AG20443 (cell line): ENCODE measurements around the gene AGAP2.

Source experiments
- DNase-seq: peaks from one replicate; pipeline ENCODE4 v3.0.0; 2012; ENCODE audit warnings: low spot score, mixed read lengths

AGAP2 gene

GRCh38 chr12:57767305-57767698, 28.8 kb upstream of the AGAP2 start:
- DNase-seq = no peak

DNA sequence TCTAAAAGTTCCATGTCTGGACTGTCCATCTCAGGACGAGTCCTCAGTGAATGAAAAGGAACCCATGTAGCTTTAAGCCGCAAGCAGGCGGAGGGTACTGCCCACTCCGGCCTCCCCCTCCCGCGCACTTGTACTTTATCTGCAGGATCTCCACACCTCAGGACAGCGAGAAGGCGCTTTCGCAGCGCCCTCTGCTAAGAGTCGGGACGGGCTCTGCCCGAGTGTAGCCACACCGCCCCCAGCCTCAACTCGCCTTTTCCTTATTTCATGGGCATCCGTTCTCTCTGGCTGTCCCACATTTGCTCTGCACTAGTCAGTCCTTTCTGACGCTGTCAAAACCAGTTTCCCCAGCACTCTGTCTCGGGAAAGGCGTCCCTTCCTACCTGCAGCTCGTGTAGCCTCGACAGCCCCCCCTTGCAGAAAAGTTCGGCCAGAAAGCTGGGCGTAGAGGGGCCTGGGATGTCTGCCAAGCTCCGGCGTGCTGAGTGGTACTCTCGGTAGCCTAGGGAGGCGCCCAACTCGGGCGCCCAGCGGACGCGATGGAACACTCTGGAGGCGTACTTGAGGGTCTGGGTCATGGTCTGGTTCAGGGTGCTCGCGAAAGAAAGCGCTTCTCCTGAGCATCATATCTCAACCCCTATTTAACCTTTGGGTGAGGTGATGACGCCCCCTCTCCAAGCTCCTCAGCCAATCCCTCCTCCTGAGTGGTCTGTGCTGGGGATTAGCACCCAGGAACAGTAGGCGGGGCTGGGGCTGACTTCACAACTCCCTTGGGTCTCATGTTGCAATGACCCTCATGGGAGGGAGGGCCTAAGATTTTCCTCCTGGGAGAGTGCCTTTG, 28.1 kb upstream of the AGAP2 start, which contains the start of gene CYP27B1:
Gene CYP27B1 (minus strand): TSS at position 615 of the 841 bp plus-strand sequence. CDS start 37 bp downstream, at position 578.
- no peak for DNase-seq

DNA sequence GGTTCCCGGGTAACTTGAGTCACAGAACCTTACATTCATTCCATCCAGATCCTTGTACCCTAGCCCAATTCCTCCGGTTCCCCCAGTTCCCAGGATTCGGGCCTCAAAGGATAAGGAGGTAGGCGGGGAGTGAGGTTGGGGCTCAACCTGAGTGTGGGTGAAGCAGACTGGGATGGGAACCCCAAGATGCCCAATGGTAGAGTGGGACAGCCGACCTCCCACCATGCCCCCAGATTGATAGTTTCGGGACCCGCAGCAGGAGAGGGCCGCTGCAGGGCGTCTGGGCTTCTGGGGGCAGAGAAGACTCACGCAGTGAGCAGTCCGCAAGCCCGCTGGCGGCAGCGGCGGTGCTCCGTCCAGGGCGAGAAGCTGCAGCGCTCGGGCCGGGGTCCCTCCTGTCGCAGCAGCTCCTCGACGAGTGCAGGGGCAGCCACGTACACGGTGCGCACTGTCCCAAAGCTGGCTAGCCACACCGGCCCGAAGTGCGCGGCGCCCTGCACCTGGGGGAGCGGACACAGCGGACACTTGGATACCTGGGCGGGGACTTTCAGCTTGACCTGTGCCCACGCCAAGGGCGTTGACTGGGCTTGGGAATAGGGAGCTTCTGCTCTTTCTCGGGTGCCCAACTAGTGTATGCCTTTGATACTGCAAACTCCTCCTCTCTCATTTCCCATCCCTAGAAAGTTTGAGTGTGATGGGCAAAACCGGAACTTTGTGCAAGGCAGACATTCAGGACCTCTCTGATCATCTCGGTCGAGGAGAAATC, 27.3 kb upstream of the AGAP2 start:
- no peak for DNase-seq

GRCh38 chr12:57765003-57765697, 26.6 kb upstream of the AGAP2 start:
- peak; percentile 59 for DNase-seq

GRCh38 chr12:57764662-57765002, 26.1 kb upstream of the AGAP2 start:
- DNase-seq = no peak

GRCh38 chr12:57763881-57764661, 25.5 kb upstream of the AGAP2 start:
- DNase-seq = no peak

DNA sequence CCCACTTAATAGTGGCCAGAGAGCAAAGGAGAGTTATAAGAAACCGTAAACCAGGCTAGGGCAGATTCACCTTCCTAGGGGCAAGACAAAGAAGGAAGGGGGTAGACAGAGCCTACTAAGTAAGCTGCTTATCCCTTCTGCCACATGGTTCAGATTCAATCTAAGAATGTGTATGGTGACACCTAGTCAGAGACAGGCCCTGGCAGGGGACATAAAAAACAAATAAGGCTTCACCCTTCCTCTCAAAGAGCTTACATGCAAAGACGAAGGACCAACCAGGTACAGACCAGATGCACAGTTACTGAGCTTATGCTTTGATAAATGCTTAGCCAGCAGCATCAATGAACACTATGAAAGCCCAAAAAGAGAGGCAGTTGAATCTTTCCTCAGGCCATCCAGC, 23.9 kb upstream of the AGAP2 start:
- no peak for DNase-seq

DNA sequence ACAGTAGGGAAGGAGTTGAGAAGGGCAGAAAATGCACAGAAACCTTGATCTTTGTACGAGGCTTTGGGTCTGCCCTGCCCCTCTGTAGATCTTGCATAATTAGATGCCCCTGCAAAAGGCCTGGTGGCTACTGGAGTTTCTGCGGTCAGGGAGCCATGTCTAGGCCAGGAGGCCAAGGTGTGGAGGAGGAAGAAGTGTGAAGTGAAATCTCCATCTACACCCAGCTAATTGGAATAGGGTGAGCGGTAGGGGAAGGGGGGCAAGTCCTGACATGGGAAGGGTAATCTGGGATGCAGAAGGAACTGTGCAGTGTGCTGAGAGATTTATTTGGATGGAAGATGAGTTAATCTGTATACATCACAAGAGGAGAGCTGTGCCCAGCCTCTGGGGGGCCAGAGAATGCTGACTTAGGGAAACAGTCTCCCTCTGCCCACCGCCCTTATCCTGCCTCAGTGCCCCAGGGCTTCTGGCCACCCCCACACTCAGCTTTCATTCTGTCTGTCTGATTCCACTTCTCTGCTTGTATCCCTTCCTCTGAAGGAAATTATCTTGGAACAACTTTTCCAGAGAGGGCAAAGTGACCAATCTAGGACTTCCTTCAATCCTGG, 23.0 kb upstream of the AGAP2 start:
- DNase-seq = no peak

DNA sequence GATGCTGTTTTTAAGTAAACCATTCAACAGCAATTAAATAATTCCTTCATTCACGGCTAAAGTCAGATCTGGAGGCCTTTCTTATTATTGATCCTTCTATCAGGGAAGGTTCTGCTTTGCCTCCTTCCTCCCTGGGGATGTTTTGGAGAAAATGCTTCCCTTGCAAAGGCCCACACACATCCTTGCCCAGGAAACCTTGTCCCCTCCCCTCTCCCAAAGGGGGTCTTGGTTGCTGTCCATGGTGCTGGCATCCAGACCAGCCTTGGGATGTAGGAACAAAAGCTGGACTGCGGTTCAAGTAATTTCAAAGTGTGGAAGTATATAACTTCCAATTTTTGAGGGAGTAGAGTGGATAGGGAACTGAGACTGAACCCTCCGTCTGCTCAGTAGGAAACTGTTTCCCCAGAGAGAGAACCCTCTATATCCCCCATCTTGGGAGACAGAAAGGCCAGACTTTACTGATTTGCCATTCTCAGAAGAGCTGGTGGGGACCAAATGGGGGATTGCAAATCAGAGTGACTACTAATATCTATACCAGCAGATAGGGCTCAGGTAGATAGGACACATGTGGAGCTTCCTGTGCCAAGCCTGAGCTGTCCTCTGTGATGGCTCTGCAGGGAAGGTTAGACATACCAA, 21.9 kb upstream of the AGAP2 start:
- no peak for DNase-seq

- no peak for DNase-seq
Measured at GRCh38 chr12:57759360-57759980, 20.9 kb upstream of the AGAP2 start.

DNA sequence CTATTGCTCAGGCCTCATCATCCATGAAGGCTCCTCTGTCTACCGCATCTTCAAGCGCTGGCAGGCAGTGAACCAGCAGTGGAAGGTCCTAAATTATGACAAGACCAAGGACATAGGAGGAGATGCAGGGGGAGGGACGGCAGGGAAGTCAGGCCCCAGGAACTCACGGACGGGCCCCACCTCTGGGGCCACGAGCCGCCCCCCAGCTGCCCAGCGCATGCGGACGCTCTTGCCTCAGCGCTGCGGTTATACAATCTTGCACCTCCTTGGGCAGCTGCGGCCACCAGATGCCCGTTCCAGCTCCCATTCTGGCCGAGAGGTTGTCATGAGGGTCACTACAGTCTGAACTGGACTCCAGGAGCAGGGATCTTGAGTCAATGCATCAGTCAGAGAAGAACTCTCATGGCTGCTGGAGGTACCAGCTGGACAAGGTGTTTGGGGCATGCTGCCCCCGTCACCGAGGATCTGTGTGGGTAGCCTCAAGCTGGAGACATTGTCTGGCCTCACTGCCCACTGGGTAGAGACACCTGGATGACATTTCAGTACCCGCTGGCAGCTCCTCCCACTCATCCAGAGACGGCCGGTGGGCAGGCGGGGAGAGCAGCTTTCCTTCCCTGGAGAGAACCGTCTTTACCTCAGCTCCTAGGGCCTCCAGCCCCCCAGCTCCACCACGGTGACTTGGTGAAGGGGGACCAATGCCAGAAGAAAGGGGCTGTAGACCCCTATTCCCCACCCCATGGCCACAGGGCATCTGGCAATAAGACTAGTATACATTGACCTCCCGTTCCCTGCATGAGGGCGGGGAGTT, 20.2 kb upstream of the AGAP2 start:
- no peak for DNase-seq

GRCh38 chr12:57757771-57758170, 19.2 kb upstream of the AGAP2 start:
- DNase-seq = no peak

- no peak for DNase-seq
Measured at GRCh38 chr12:57756406-57757341, 18.1 kb upstream of the AGAP2 start.

DNA sequence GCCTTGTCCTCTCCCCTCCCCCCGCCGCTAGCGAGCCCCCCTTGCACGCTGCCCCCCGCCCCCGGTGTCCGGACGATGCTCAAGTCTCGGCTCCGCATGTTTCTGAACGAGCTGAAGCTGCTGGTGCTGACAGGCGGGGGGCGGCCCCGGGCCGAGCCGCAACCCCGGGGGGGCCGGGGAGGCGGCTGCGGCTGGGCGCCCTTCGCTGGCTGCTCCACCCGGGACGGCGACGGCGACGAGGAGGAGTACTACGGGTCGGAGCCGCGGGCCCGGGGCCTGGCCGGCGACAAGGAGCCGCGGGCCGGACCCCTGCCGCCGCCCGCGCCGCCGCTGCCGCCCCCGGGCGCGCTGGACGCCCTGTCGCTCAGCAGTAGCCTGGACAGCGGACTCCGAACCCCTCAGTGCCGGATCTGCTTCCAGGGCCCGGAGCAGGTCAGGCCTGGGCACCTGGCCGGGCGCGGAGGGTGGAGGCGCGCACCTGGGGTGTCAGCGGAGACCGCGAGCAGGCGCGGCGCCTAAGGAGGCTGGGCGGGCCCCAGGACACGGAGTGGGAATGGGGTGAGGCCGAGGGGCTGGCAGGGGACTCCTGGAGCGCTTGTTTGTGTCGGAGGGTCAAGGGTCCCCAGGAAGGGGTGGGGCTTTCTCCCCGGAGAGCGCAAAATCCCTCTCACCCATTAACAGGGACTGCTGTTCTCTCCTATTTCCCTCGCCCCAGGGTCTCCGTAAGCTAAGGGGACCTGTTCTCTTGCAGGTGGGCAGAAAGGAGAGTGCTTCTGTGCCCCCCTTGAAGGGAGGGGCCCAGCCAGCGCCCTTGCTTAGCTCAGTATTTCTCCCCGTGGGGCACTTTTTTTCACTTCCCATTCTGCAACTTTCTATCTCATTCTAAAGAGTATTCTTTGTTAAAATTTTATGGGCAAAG, 17.2 kb upstream of the AGAP2 start:
- DNase-seq = peak; percentile 47

DNA sequence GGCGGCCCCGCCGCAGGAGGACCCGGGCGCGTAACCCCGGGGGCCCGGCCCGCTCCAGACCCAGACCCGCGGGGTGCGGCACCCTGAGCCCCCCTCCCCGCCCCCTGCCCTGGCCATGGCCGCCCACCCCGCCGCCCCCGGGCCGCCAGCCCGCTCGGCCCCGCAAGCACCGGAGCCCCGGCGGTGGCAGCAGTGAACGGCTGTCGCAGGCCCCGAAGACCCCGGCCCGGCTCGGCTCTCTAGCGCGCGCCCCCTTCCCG, 16.6 kb upstream of the AGAP2 start:
- no peak for DNase-seq

DNA sequence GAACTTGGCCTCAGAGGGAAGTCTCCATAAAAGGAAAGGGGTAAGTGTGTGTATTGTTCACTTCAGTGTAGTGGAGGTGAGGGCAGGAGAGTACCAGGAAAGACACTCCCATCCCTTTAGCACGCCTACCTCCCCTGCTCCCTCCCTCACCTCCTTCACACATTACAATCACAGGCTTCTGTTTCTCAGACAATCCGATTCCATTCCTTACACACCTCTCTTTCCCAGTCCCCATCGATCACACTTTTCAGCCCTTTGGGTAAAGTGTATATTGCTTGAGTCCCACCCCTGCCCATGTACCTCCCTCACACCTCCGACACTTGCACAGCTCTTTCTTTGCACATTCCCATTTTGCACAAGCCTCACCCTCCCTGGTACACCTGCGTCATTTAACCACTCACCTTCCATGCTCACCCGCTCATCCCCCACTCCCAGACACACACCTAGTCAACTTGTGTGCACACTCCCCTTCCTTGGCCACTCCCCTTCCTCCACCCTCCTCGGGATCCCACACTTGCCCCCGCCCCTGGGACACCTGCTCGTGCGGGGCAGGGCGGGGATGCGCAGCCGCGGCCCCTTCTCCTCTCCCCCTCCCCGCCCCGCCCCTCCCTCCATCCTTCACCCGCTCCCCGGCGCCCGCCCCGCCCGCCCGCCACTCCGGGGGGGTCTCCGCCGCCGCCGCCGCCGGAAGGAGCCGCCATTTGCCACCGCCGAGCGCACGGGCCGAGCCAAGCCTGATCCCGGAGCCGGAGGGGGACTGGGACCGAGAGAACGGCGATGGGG, 16.1 kb upstream of the AGAP2 start, which contains the start of gene MARCHF9:
Gene MARCHF9 (plus strand): TSS at position 693 of the 783 bp plus-strand sequence. CDS start 426 bp downstream, outside the sequence.
- peak; percentile 43 for DNase-seq
